Hepatocyte (in vitro differentiated cells): ENCODE data around the gene UBQLN4. TPM values are rescaled to one million over a fixed set of nuclear protein-coding genes. Genes with fewer than 3 reads are reported as not detected.

Source experiments
- DNase-seq: peaks from one replicate; pipeline ENCODE4 v3.0.0-alpha.2; 2016; ENCODE audit warnings: low spot score
- H2AFZ ChIP-seq: fragments of 200-600 bp; sonication (generic); 2 replicates; pipeline ENCODE4 v1.6.0; 2016; ENCODE audit warnings: antibody characterized with exemption, mild to moderate bottlenecking
- H3K27ac ChIP-seq: fragments of 200-600 bp; sonication (generic); 2 replicates; pipeline ENCODE4 v1.5.1; 2016; ENCODE audit warnings: mild to moderate bottlenecking
- H3K27me3 ChIP-seq: fragments of 200-600 bp; sonication (generic); 2 replicates; pipeline ENCODE4 v1.6.1; 2016
- H3K36me3 ChIP-seq: fragments of 200-600 bp; sonication (generic); replicated peaks from 2 replicates; pipeline ENCODE4 v1.5.1; 2016; ENCODE audit warnings: low read depth; ENCODE audit not compliant: insufficient read depth
- H3K4me1 ChIP-seq: fragments of 200-600 bp; sonication (generic); 2 replicates; pipeline ENCODE4 v1.5.1; 2016; ENCODE audit warnings: mild to moderate bottlenecking, moderate library complexity; ENCODE audit not compliant: insufficient read depth
- H3K4me2 ChIP-seq: fragments of 200-600 bp; sonication (generic); 2 replicates; pipeline ENCODE4 v1.6.0; 2016
- H3K4me3 ChIP-seq: fragments of 200-600 bp; sonication (generic); 2 replicates; pipeline ENCODE4 v1.5.1; 2016; ENCODE audit warnings: mild to moderate bottlenecking
- H3K79me2 ChIP-seq: fragments of 200-600 bp; sonication (generic); 2 replicates; pipeline ENCODE4 v1.6.0; 2017; ENCODE audit warnings: mild to moderate bottlenecking
- H3K9me2 ChIP-seq: fragments of 200-600 bp; sonication (generic); replicated peaks from 2 replicates; pipeline ENCODE4 v1.6.0; 2017; ENCODE audit warnings: mild to moderate bottlenecking; ENCODE audit not compliant: insufficient read depth
- H3K9me3 ChIP-seq: fragments of 200-600 bp; sonication (generic); 2 replicates; pipeline ENCODE4 v1.5.1; 2016; ENCODE audit warnings: low read depth, mild to moderate bottlenecking
- H4K20me1 ChIP-seq: fragments of 200-600 bp; sonication (generic); 2 replicates; pipeline ENCODE4 v1.6.0; 2016; ENCODE audit warnings: mild to moderate bottlenecking; ENCODE audit not compliant: insufficient read depth, poor library complexity, severe bottlenecking
- EZH2 ChIP-seq: fragments of 200-600 bp; sonication (generic); IDR thresholded peaks from 2 replicates; pipeline ENCODE4 v1.6.1; 2016; ENCODE audit warnings: antibody characterized with exemption, mild to moderate bottlenecking, borderline replicate concordance
- EZH2phosphoT487 ChIP-seq: fragments of 200-600 bp; sonication (generic); IDR thresholded peaks from one replicate; pipeline ENCODE4 v1.6.1; 2018; ENCODE audit warnings: antibody characterized with exemption, mild to moderate bottlenecking, low read depth, moderate library complexity; ENCODE audit not compliant: unreplicated experiment, severe bottlenecking
- WGBS: methylation state at CpG from one replicate; pipeline ENCODE4 v1.1.6; 2016; ENCODE audit warnings: low lambda C conversion rate; ENCODE audit errors: missing lambda C conversion rate; 5-methylcytosine and 5-hydroxymethylcytosine counted together
- polyA plus RNA-seq: library from polyadenylated mRNA; unstranded; fragments of >200 nt; fragmentation: Nextera tagmentation; extraction: Ambion mirVana; gene quantifications from 2 replicates; pipeline ENCODE4 v1.2.1, GENCODE V29; 2016
- total RNA-seq: library from RNA; depleted of rRNA; stranded (reverse); fragments of >200 nt; gene quantifications from 2 replicates; pipeline ENCODE4 v1.2.3, GENCODE V29; 2014
- TF ChIP-seq, protein P1 (sequence below): fragments of 200-600 bp; sonication (generic); IDR thresholded peaks from 2 replicates; pipeline ENCODE4 v1.5.1; 2016; ENCODE audit warnings: antibody characterized with exemption, mild to moderate bottlenecking; ENCODE audit not compliant: poor library complexity

UBQLN4 gene
- total and polyA plus RNA-seq, 2 experiments from 2014 or later: 29.5 to 35.3 TPM

DNA sequence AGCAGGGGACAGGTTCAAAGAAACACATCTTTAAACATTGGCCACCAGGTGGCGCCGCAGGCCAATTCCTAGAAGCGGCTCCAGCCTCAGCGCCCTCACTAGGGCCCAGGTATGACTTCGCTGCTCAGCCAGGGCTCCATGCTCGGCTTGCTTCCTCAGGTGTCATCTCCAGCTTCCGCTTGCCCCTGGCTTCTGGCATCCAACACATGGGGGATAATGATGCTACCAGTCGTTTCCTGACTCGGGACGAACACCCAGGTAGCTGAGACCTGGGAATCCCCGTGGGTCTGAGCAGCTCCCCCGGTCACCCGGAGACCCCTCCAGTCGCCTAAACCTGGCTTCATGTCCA lies 37.2 kb upstream of the UBQLN4 start:
- no peak overlapping the region for H2AFZ ChIP-seq
- no peaks in the 10 kb centered on the region for H3K27me3 ChIP-seq
- no peaks in the 10 kb centered on the region for H4K20me1 ChIP-seq
- DNase-seq: peak; percentile 95
- WGBS: 46% methylated on average over 14 of the region's 14 CpGs
- no peak overlapping the region for H3K4me3 ChIP-seq
- H3K27ac ChIP-seq: peak overlapping the region; percentile 53
- TF ChIP-seq, protein P1, sequence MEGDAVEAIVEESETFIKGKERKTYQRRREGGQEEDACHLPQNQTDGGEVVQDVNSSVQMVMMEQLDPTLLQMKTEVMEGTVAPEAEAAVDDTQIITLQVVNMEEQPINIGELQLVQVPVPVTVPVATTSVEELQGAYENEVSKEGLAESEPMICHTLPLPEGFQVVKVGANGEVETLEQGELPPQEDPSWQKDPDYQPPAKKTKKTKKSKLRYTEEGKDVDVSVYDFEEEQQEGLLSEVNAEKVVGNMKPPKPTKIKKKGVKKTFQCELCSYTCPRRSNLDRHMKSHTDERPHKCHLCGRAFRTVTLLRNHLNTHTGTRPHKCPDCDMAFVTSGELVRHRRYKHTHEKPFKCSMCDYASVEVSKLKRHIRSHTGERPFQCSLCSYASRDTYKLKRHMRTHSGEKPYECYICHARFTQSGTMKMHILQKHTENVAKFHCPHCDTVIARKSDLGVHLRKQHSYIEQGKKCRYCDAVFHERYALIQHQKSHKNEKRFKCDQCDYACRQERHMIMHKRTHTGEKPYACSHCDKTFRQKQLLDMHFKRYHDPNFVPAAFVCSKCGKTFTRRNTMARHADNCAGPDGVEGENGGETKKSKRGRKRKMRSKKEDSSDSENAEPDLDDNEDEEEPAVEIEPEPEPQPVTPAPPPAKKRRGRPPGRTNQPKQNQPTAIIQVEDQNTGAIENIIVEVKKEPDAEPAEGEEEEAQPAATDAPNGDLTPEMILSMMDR: peak; percentile 85
- TF ChIP-seq EZH2: no peak
- H3K9me2 ChIP-seq: no peaks in the 10 kb centered on the region
- H3K79me2 ChIP-seq: peaks cover 90% of the 10 kb centered on the region
- no peaks in the 10 kb centered on the region for H3K9me3 ChIP-seq
- H3K4me2 ChIP-seq: no peak overlapping the region
- H3K4me1 ChIP-seq: peaks cover 17% of the 10 kb centered on the region
- H3K36me3 ChIP-seq: no peaks in the 10 kb centered on the region

DNA sequence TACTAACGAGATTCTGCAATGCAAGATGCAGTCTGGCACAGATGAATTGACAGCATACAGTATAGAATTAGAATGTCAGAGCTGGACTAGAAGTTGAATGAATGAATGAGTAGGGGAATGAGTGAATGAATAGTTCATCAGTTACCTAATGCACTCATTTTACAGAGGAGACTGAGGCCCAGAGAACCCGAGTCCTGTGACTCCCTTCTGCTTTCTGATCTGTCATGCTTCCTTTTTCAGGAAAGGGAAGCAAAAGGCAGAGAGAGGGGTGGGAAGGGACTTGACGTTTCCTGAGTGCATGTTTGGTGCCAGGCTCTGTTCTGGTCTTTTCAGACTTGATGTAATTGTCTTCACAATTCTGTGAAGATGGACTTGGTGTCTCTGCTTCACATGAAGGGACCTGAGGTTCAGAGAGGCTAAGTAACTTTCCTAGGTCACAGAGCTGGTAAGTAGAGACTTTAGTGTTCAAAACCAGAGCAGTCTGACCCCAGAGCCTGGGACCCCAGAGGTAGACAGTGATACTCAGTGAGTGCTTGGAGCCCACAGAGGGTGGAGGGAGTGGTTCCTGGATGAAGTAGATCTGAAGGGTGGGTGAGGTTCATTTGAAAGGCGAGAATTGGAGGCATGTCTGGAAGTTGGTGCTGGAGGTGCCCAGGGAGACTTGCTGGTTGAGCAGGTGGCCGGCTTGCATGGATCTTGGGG lies 36.7 kb upstream of the UBQLN4 start:
- peak overlapping the region; percentile 4 for H3K27ac ChIP-seq
- H3K79me2 ChIP-seq: peaks cover 92% of the 10 kb centered on the region
- no peaks in the 10 kb centered on the region for H3K9me3 ChIP-seq
- no peak for DNase-seq
- TF ChIP-seq, protein P1: no peak
- TF ChIP-seq EZH2phosphoT487: no peak
- TF ChIP-seq EZH2: no peak
- H2AFZ ChIP-seq: no peak overlapping the region
- no peaks in the 10 kb centered on the region for H4K20me1 ChIP-seq
- H3K4me3 ChIP-seq: no peak overlapping the region
- H3K4me2 ChIP-seq: no peak overlapping the region
- H3K36me3 ChIP-seq: no peaks in the 10 kb centered on the region
- H3K4me1 ChIP-seq: peaks cover 22% of the 10 kb centered on the region
- WGBS: 38% methylated on average over 5 of the region's 5 CpGs
- H3K9me2 ChIP-seq: no peaks in the 10 kb centered on the region
- no peaks in the 10 kb centered on the region for H3K27me3 ChIP-seq

DNA sequence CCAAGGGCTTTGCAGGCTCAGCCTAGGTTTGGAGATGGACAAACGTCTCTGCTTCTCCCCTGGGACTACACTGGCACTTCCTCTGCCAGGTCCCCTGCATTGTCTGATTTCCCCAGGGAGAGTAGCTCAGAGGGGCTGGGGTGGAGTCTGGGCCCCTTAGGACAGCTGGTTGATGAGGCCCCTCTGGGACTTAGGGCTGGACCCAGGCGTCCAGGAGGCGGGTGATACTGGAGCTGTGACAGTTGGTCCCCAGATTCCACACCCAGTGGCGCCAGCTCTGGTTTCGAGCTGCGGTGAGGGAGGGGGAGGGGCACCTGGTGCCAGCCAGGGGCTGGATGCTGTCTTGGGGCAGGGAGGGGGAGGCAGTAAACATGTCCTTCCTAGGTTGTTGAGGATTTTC lies 36.1 kb upstream of the UBQLN4 start:
- Histone ChIP-seq H2AFZ (no peak overlapping the region), H3K27me3 (no peaks in the 10 kb centered on the region), H3K36me3 (no peaks in the 10 kb centered on the region), H4K20me1 (no peaks in the 10 kb centered on the region), H3K79me2 (peaks cover 94% of the 10 kb centered on the region), H3K9me3 (no peaks in the 10 kb centered on the region), H3K27ac (no peak overlapping the region), H3K4me3 (no peak overlapping the region), H3K4me1 (peaks cover 26% of the 10 kb centered on the region), H3K4me2 (no peak overlapping the region), H3K9me2 (no peaks in the 10 kb centered on the region)
- no peak for DNase-seq
- TF ChIP-seq EZH2phosphoT487 (no peak), EZH2 (no peak)
- TF ChIP-seq, protein P1: no peak
- 81% methylated on average over 6 of the region's 6 CpGs for WGBS
